Neutrophil (primary cell): ENCODE data around the gene ARHGEF16.

Experiments used
- H3K27ac ChIP-seq: fragments of 200-600 bp; sonication (generic); 2 replicates; pipeline ENCODE4 v1.5.1; 2016; ENCODE audit warnings: mild to moderate bottlenecking, moderate library complexity
- H3K27me3 ChIP-seq: fragments of 200-600 bp; sonication (generic); 2 replicates; pipeline ENCODE4 v1.6.0; 2016; ENCODE audit warnings: mild to moderate bottlenecking
- H3K36me3 ChIP-seq: fragments of 200-600 bp; sonication (generic); 2 replicates; pipeline ENCODE4 v1.5.1; 2017
- H3K4me1 ChIP-seq, 2 experiments: fragments of 200-600 bp in 1 of 2; sonication (generic) in 1 of 2; 1 replicate in 1 of 2; 2 replicates in 1 of 2; pipeline versions ENCODE4 v1.5.1 to v1.6.1; 2013 to 2016; ENCODE audit warnings: low read depth in 1 of 2, low read length in 1 of 2, mild to moderate bottlenecking in 1 of 2, moderate library complexity in 1 of 2; ENCODE audit not compliant: control insufficient read depth in 1 of 2, insufficient read depth in 1 of 2
- H3K4me3 ChIP-seq, 2 experiments: fragments of 200-600 bp in 1 of 2; sonication (generic) in 1 of 2; 1 replicate in 1 of 2; 2 replicates in 1 of 2; pipeline ENCODE4 v1.5.1; 2013 to 2016; ENCODE audit warnings: low read depth in 1 of 2, low read length in 1 of 2, mild to moderate bottlenecking in 1 of 2, moderate library complexity in 1 of 2
- H3K9me3 ChIP-seq: fragments of 200-600 bp; sonication (generic); 2 replicates; pipeline ENCODE4 v1.5.1; 2016
- TF ChIP-seq, protein P1 (sequence below): fragments of 200-600 bp; sonication (generic); IDR thresholded peaks from 2 replicates; pipeline ENCODE4 v1.5.1; 2016; ENCODE audit warnings: antibody characterized with exemption

The ARHGEF16 gene

GRCh38 chr1:3408751-3409266, 45.7 kb upstream of the ARHGEF16 start:
- H3K4me3 ChIP-seq, result no peak overlapping the region
- H3K36me3 ChIP-seq, result no peaks in the 10 kb centered on the region
- H3K9me3 ChIP-seq, result no peaks in the 10 kb centered on the region
- no peaks in the 10 kb centered on the region for H3K4me1 ChIP-seq
- TF ChIP-seq, protein P1, sequence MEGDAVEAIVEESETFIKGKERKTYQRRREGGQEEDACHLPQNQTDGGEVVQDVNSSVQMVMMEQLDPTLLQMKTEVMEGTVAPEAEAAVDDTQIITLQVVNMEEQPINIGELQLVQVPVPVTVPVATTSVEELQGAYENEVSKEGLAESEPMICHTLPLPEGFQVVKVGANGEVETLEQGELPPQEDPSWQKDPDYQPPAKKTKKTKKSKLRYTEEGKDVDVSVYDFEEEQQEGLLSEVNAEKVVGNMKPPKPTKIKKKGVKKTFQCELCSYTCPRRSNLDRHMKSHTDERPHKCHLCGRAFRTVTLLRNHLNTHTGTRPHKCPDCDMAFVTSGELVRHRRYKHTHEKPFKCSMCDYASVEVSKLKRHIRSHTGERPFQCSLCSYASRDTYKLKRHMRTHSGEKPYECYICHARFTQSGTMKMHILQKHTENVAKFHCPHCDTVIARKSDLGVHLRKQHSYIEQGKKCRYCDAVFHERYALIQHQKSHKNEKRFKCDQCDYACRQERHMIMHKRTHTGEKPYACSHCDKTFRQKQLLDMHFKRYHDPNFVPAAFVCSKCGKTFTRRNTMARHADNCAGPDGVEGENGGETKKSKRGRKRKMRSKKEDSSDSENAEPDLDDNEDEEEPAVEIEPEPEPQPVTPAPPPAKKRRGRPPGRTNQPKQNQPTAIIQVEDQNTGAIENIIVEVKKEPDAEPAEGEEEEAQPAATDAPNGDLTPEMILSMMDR, result no peak
- H3K27ac ChIP-seq, result no peak overlapping the region
- no peaks in the 10 kb centered on the region for H3K27me3 ChIP-seq

DNA sequence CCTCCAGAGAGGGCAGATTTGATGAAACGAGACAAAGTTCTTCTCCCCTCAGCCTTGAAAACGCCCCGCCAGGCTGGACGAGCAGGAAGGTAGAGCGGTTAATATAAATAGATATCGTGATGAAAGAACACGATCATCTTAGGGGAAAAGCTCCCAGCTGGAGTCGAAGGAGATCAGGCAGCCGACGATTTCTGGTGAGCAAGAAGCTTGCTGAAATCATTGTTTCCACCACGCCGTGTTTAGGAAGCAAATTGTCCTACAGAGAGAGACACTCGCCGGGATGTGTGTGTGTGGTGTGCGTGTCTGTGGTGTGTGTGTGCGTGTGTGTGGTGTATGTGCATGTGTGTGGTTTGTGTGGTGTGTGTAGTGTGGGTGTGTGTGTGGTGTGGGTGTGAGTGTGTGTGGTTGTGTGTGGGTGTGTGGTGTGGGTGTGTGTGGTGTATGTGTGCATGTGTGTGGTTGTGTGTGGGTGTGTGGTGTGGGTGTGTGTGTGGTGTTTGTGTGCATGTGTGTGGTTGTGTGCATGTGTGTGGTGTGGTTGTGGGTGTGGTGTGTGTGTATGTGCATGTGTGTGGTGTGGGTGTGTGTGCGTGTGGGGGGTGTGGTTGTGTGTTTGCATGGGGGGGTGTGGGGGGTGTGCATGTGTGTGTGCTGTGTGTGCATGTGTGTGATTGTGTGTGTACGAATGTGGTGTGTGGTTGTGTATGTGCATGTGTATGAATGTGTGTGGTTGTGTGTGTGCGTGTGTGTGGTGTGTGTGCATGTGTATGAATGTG, 44.9 kb upstream of the ARHGEF16 start:
- H3K4me1 ChIP-seq, result no peaks in the 10 kb centered on the region
- TF ChIP-seq, protein P1, result no peak

DNA sequence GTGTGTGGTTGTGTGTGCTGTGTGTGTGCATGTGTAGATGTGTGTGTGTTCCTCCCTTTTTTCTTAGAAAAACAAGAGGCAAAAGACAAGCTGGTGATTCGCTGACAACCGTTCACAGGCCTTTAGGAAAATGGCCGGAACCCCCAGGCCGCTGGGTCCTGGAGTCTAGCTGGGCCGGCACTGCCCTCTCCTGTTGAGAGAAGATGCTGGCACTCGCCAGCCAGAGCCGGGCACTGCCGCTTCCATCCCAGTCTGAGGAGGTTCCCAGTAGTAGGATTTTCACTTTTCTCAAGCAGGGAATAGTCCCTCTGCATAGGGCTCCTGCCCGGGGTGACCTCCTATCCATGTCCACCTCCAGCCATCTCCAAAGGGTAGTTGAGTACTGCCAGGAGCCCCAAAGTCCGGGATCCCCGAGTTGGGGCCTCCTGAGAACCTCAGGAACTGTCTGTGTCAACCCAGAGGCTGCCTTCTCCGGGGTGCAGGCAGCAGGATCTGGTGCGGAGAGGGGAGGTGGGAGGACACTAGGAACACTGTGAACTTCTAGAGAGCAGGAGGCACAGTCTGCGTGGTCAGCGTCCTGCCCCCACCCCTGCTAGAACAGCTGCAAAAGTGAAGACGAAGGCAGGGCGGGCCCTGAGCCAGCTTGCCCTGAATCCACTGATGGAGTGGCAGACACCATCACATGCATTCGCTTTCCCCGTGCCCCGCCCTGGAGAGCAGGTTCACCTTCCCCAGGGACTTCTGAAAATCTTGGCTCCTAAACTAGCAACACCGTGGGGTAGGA, 44.1 kb upstream of the ARHGEF16 start:
- Histone ChIP-seq H3K27me3 (no peaks in the 10 kb centered on the region), H3K9me3 (no peaks in the 10 kb centered on the region), H3K27ac (no peak overlapping the region), H3K4me1 (no peaks in the 10 kb centered on the region), H3K36me3 (no peaks in the 10 kb centered on the region), H3K4me3 (no peak overlapping the region)
- TF ChIP-seq, protein P1, result no peak

More for the DNA sequence above, 44.9 kb upstream of the ARHGEF16 start:
- Histone ChIP-seq H3K36me3 (no peaks in the 10 kb centered on the region), H3K27me3 (no peaks in the 10 kb centered on the region), H3K9me3 (no peaks in the 10 kb centered on the region), H3K4me3 (no peak overlapping the region), H3K27ac (no peak overlapping the region)

DNA sequence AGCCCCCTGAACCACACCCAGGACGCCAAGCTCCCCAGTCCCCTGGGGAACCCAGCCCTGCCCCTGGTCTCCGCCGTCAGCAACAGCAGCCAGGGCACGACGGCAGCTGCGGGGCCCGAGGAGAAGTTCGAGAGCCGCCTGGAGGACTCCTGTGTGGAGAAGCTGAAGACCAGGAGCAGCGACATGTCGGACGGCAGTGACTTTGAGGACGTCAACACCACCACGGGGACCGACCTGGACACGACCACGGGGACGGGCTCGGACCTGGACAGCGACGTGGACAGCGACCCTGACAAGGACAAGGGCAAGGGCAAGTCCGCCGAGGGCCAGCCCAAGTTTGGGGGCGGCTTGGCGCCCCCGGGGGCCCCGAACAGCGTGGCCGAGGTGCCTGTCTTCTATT, 42.7 kb upstream of the ARHGEF16 start:
- Histone ChIP-seq H3K36me3 (no peaks in the 10 kb centered on the region), H3K9me3 (no peaks in the 10 kb centered on the region), H3K27me3 (no peaks in the 10 kb centered on the region), H3K4me1 (no peaks in the 10 kb centered on the region), H3K27ac (no peak overlapping the region), H3K4me3 (no peak overlapping the region)
- TF ChIP-seq, protein P1, result no peak

GRCh38 chr1:3412376-3412775, 42.1 kb upstream of the ARHGEF16 start:
- H3K27ac ChIP-seq, result no peak overlapping the region
- TF ChIP-seq, protein P1, result no peak
- no peaks in the 10 kb centered on the region for H3K36me3 ChIP-seq
- no peak overlapping the region for H3K4me3 ChIP-seq
- H3K27me3 ChIP-seq, result no peaks in the 10 kb centered on the region
- H3K4me1 ChIP-seq, result no peaks in the 10 kb centered on the region
- H3K9me3 ChIP-seq, result no peaks in the 10 kb centered on the region
